ENCODE data around the gene EIF3A. TPM values are rescaled to one million over a fixed set of nuclear protein-coding genes. Genes with fewer than 3 reads are reported as not detected.

The EIF3A gene
- total RNA-seq, result 175 and 181 TPM in 2 replicates

DNA sequence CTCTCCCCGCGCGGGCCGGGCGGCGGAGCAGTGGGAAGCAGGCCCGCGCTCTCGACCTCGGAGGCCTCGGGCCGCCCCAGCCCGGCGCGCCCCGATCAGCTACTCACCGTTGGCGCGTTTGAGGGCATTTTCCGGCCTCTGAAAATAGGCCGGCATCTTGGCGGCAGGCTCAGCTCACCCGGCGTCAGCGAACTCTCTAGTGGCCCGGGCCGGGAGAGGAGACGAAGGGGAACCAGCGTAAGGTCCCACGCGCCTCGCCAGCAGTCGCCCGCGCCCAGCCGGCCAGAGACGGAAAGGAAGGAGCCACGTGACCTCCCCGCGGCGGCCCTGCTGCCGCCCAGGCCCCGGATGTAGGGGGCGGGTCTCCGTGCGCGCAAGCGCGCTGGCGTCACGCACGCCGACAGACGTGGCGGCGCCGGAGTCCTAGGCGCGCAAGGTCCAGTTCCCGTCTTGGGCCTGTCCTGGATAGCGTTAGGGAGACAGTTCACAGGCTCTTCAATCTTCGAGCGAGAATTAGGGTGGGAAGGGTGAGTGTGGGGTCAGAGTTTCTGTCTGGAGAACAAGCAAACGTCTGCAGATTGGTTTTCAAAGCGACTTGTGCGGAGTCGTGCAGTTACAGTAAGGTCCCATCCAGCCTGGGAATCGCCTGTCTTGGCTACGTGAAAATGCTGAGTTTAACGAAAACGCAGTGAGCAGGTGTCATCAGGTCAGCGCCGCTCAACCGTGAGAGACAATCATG, at the start of gene EIF3A:
Gene EIF3A, minus strand, starts transcription at position 297 of the 739 bp plus-strand sequence. Its CDS starts 141 bp downstream, at position 156.

DNA sequence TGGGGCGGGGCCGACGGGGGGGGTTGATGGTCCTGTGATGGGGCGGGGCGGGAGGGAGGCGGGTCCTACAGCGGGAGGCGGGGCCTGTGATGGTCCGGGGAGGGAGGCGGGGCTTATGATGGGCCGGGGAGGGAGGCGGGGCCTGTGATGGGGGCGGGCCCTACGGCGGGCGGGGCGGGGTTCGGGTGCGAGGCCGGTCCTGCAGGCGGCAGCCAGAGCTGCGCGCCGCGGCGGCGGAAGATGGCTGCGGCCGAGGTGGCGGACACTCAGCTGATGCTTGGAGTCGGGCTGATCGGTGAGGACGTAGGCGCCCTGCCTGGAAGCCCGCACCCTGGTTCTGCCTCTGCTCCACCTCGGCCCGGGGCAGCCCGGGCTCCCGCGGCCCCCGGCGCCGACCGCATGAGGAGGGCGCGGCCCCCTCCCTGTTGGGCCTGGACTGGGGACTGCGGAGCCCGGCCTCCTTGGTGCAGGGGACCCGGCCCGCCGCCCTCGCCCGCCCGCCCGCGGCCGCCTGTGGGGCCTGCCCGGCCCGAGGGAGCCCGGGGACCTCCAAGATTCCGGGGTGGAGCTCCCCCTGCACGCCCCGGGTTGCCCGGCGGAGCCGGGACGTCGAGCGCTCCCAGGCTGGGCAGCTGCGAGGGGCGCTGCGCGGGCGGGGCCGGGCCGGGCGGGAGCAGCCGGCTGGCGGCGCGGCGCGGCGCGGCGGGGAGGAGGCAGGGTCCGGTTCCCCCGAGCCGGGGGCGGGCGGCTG, 23.5 kb upstream of the EIF3A start, which contains the start of gene DENND10:
Gene DENND10, plus strand, starts transcription at position 211 of the 751 bp plus-strand sequence. Its CDS starts 30 bp downstream, at position 241.

GRCh38 chr10:119029613-119030420, 50.8 kb downstream of the EIF3A start, which contains the start of gene NANOS1:
NANOS1 (plus strand) TSS chr10:119029714; CDS start chr10:119029802, 88 bp downstream.

Other genes starting within 250 kb of the EIF3A start
- under 0.01 and 0.37 TPM in 2 replicates for gene NANOS1, start 51.1 kb downstream of the EIF3A start, total RNA-seq
- gene DENND10, start 23.3 kb upstream of the EIF3A start, total RNA-seq, result 50.1 and 88.1 TPM in 2 replicates
- gene SFXN4, start 84.9 kb upstream of the EIF3A start, total RNA-seq, result 11.6 and 13.8 TPM in 2 replicates
- gene PRDX3, start 98.0 kb upstream of the EIF3A start, total RNA-seq, result 182 and 245 TPM in 2 replicates
- 4.2 and 8.1 TPM in 2 replicates for gene GRK5, start 126.8 kb upstream of the EIF3A start, total RNA-seq